Neural cell (in vitro differentiated cells): Measurements from ENCODE around the gene NOP56. TPM values are rescaled to one million over a fixed set of nuclear protein-coding genes. Genes with fewer than 3 reads are reported as not detected.
A peak's percentile ranks its signal among the peaks of the same experiment; 100 is the strongest.

Experiments used
- H2AFZ ChIP-seq: fragments of 200-600, 300-800 bp; sonication (generic), shearing (Covaris generic); 2 replicates; pipeline ENCODE4 v1.6.0; 2014; ENCODE audit warnings: low read depth, mild to moderate bottlenecking, antibody characterized with exemption, low read length, moderate library complexity
- H3F3A ChIP-seq: fragments of 200-600 bp; shearing (Covaris generic); 2 replicates; pipeline ENCODE4 v1.6.1; 2016; ENCODE audit warnings: mild to moderate bottlenecking, moderate library complexity, mixed read lengths, antibody characterized with exemption, low read length; ENCODE audit not compliant: insufficient read depth, poor library complexity, severe bottlenecking
- H3K27ac ChIP-seq: fragments of 200-600, 300-800 bp; sonication (generic), shearing (Covaris generic); 2 replicates; pipeline ENCODE4 v1.5.1; 2014; ENCODE audit warnings: mild to moderate bottlenecking, low read length, moderate library complexity
- H3K27me3 ChIP-seq: fragments of 300-800, 200-600 bp; sonication (generic), shearing (Covaris generic); 2 replicates; pipeline ENCODE4 v1.6.0; 2014; ENCODE audit warnings: mild to moderate bottlenecking, low read depth, low read length, moderate library complexity; ENCODE audit not compliant: insufficient read depth
- H3K36me3 ChIP-seq: fragments of 300-800, 200-600 bp; sonication (generic), shearing (Covaris generic); 2 replicates; pipeline ENCODE4 v1.5.1; 2014; ENCODE audit warnings: mild to moderate bottlenecking, antibody characterized with exemption, low read length, moderate library complexity; ENCODE audit not compliant: insufficient read depth
- H3K4me2 ChIP-seq: fragments of 300-800, 200-600 bp; sonication (generic), shearing (Covaris generic); 2 replicates; pipeline ENCODE4 v1.6.0; 2014; ENCODE audit warnings: mild to moderate bottlenecking, low read length
- H3K4me3 ChIP-seq: fragments of 300-800, 200-600 bp; sonication (generic), shearing (Covaris generic); 2 replicates; pipeline ENCODE4 v1.5.1; 2014; ENCODE audit warnings: mild to moderate bottlenecking, low read length, moderate library complexity
- H3K79me2 ChIP-seq: fragments of 200-600 bp; shearing (Covaris generic); replicated peaks from 2 replicates; pipeline ENCODE4 v1.6.0; 2014; ENCODE audit warnings: mild to moderate bottlenecking, low read length, moderate library complexity; ENCODE audit not compliant: insufficient read depth
- H3K9ac ChIP-seq: fragments of 300-800, 200-600 bp; sonication (generic), shearing (Covaris generic); 2 replicates; pipeline ENCODE4 v1.6.1; 2016; ENCODE audit warnings: mild to moderate bottlenecking, low read length, mixed read lengths
- H3K9me2 ChIP-seq: fragments of 200-600 bp; shearing (Covaris generic); 2 replicates; pipeline ENCODE4 v1.6.1; 2016; ENCODE audit warnings: mild to moderate bottlenecking, low read length, mixed read lengths; ENCODE audit not compliant: insufficient read depth
- H3K9me3 ChIP-seq: fragments of 200-600, 300-800 bp; sonication (generic), shearing (Covaris generic); 2 replicates; pipeline ENCODE4 v1.6.1; 2016; ENCODE audit warnings: mild to moderate bottlenecking, mixed run types, low read length, moderate library complexity, mixed read lengths
- H4K20me1 ChIP-seq: fragments of 200-600 bp; shearing (Covaris generic); 2 replicates; pipeline ENCODE4 v1.6.1; 2016; ENCODE audit warnings: mild to moderate bottlenecking, mixed run types; ENCODE audit not compliant: insufficient read depth
- CTCF ChIP-seq: fragments of 450-650 bp; IDR thresholded peaks from 2 replicates; pipeline ENCODE4 v1.5.1; 2014; ENCODE audit warnings: antibody characterized with exemption, mild to moderate bottlenecking, moderate library complexity; ENCODE audit not compliant: poor library complexity, severe bottlenecking
- EP300 ChIP-seq: fragments of 450-650 bp; conservative IDR thresholded peaks from 2 replicates; pipeline ENCODE4 v1.6.1; 2014; ENCODE audit warnings: antibody characterized with exemption, mild to moderate bottlenecking, moderate library complexity; ENCODE audit not compliant: poor library complexity, severe bottlenecking
- EZH2 ChIP-seq: fragments of 200-600, 300-800 bp; shearing (Covaris generic), sonication (generic); IDR thresholded peaks from 2 replicates; pipeline ENCODE4 v1.6.1; 2014; ENCODE audit warnings: antibody characterized with exemption, low read length, borderline replicate concordance, mild to moderate bottlenecking; ENCODE audit not compliant: insufficient read depth, poor library complexity, severe bottlenecking
- MXI1 ChIP-seq: fragments of 450-650 bp; conservative IDR thresholded peaks from 2 replicates; pipeline ENCODE4 v1.6.1; 2014; ENCODE audit warnings: antibody characterized with exemption, mild to moderate bottlenecking; ENCODE audit not compliant: poor library complexity, severe bottlenecking
- POLR2AphosphoS5 ChIP-seq: IDR thresholded peaks from 2 replicates; pipeline ENCODE4 v1.6.1; 2012
- RAD21 ChIP-seq: fragments of 450-650 bp; conservative IDR thresholded peaks from 2 replicates; pipeline ENCODE4 v1.6.1; 2014; ENCODE audit warnings: antibody characterized with exemption, mild to moderate bottlenecking, moderate library complexity
- REST ChIP-seq: IDR thresholded peaks from 2 replicates; pipeline ENCODE4 v1.6.1; 2012; ENCODE audit warnings: borderline replicate concordance
- SMC3 ChIP-seq: fragments of 450-650 bp; conservative IDR thresholded peaks from 2 replicates; pipeline ENCODE4 v1.6.1; 2014; ENCODE audit warnings: antibody characterized with exemption, mild to moderate bottlenecking, moderate library complexity; ENCODE audit not compliant: poor library complexity
- TAF1 ChIP-seq: IDR thresholded peaks from 2 replicates; pipeline ENCODE4 v1.6.1; 2012; ENCODE audit warnings: low read depth
- polyA plus RNA-seq: library from polyadenylated mRNA; depleted of rRNA; stranded (reverse); fragments of >200 nt; gene quantifications from 2 replicates; pipeline ENCODE4 v1.2.3, GENCODE V29; 2014

Gene NOP56
- polyA plus RNA-seq, 1 donor from 2014 or later = 188 TPM

GRCh38 chr20:2654384-2654822 lies 2.0 kb downstream of the NOP56 start:
- H3K9ac ChIP-seq = no peak overlapping the region
- H2AFZ ChIP-seq = no peak overlapping the region
- no peaks in the 10 kb centered on the region for H3K27me3 ChIP-seq
- H3K79me2 ChIP-seq = peaks cover 18% of the 10 kb centered on the region
- no peaks in the 10 kb centered on the region for H3K9me3 ChIP-seq
- no peak overlapping the region for H3K27ac ChIP-seq
- H4K20me1 ChIP-seq = peaks cover 5% of the 10 kb centered on the region
- H3K4me2 ChIP-seq = no peak overlapping the region
- H3K4me3 ChIP-seq = peak overlapping the region; percentile 85
- peaks cover 6% of the 10 kb centered on the region for H3K36me3 ChIP-seq
- H3F3A ChIP-seq = no peaks in the 10 kb centered on the region
- H3K9me2 ChIP-seq = no peaks in the 10 kb centered on the region
- TF ChIP-seq CTCF = no peak

GRCh38 chr20:2654831-2655230 lies 2.4 kb downstream of the NOP56 start:
- Histone ChIP-seq H2AFZ (no peak overlapping the region), H3K36me3 (peaks cover 6% of the 10 kb centered on the region), H3K4me2 (no peak overlapping the region), H3F3A (no peaks in the 10 kb centered on the region), H3K27ac (no peak overlapping the region), H3K9ac (no peak overlapping the region), H3K4me3 (peak overlapping the region; percentile 85), H3K9me2 (no peaks in the 10 kb centered on the region), H3K9me3 (no peaks in the 10 kb centered on the region), H3K27me3 (no peaks in the 10 kb centered on the region), H3K79me2 (peaks cover 18% of the 10 kb centered on the region), H4K20me1 (peaks cover 5% of the 10 kb centered on the region)
- TF ChIP-seq EZH2 (no peak), MXI1 (no peak), REST (no peak), POLR2AphosphoS5 (no peak), EP300 (no peak), CTCF (no peak), RAD21 (no peak), TAF1 (no peak), SMC3 (no peak)
